NCI-H82 treated with DMSO at 0.1 percent for 48 hours (cell line): ENCODE measurements around the gene KDM4B.
"Not testable (repeated sequence)": the region's sequence is repeated elsewhere in the genome, so short reads cannot be mapped to it uniquely, and the experiment has no call there.

ENCODE experiments used
- DNase-seq: peaks from one replicate; lab custom pipeline; 2025; ENCODE audit not compliant: unreplicated experiment; lab: John Stamatoyannopoulos, UW

KDM4B gene

GRCh38 chr19:4968462-4969291 is at the start of gene KDM4B:
TSS of gene KDM4B (plus strand) at chr19:4969113. CDS start at chr19:5032891, 63,778 bp downstream.
- DNase-seq, result peak; percentile 91

DNA sequence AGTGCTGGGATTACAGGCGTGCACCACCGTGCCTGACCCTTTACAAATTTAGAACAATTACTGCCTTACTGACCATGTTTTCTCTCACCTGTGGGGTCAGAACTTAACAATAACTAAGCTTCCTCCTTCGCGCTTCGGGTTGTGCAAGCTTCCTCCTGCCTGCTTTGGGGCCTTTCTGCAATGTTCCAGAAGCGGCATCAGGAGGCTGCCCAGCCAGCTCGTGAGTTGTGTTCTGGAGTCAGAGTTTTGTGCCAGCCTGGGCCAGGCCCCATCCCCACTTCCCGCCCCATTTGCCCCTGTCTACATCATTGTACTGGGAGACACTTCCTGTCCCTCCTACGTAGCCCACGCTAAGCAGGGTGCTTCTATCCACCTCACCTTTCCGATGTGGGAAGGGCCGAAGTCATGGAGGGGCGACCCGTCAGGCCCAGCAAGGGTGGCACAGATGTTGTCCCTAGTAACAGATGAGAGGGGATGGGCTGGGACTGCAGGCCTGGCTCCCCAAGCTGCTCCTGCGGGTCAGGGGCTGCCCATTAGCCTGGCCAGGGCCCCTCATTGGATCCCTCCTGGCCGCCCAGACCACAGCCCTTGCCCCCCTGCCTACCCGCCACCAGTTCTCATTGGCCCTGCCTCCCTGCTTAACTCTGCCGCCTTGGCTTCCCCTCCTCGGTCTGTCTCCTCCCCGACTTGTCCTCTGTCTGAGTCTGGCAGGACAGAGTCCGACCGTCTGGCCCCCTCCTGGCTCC is 46.2 kb upstream of the KDM4B start:
- DNase-seq, result no peak

DNA sequence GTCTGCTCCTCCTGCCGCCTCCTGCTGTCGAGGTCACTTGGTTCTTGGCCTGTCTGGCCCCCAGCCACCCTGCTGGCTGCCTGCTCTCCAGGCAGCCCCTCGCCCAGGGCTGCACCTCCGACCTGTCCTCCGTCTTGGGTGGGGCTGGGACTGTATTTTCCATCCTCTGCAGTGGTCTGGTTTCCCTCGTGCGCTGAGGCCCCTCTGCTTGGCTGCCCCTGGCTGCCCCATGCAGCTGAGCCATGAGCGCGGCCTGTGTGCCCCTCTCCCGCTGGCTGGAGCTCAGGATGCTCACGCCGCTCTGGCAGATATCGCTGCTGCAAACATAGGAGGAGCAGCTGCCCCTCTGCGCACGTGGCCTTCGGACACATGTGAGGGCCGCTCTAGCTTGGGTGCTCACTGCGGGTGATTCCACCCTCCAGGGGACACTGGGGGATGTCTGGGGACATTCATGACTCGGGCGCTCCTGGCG is 45.6 kb upstream of the KDM4B start:
- no peak for DNase-seq

- DNase-seq, result no peak
Measured at GRCh38 chr19:4929186-4929585, 39.7 kb upstream of the KDM4B start.

GRCh38 chr19:4930664-4931063 is 38.2 kb upstream of the KDM4B start:
- no peak for DNase-seq

- no peak for DNase-seq
Measured at GRCh38 chr19:4932711-4933110, 36.2 kb upstream of the KDM4B start.

- no peak for DNase-seq
Measured at GRCh38 chr19:4933528-4933927, 35.4 kb upstream of the KDM4B start.

- no peak for DNase-seq
Measured at GRCh38 chr19:4935444-4935843, 33.5 kb upstream of the KDM4B start.

GRCh38 chr19:4937060-4937459 is 31.9 kb upstream of the KDM4B start:
- DNase-seq, result no peak

GRCh38 chr19:4938461-4938860 is 30.5 kb upstream of the KDM4B start:
- not testable (repeated sequence) for DNase-seq

DNA sequence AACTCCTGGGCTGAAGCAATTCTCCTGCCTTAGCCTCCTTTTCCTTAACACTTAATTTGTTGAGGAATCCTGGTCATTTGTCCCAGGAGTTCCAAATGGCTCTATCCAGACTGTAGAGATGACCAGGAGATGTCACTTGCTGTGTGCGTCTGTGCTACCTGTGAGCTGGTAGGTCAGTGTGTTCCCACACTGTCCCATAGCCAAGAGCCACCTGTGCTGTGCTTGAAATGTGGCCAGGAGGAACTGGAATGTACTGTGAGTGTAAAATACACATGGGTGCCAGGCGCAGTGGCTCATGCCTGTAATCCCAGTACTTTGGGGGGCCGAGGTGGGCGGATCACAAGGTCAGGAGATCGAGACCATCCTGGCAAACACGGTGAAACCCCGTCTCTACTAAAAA is 29.4 kb upstream of the KDM4B start:
- no peak for DNase-seq

GRCh38 chr19:4941638-4942169 is 27.2 kb upstream of the KDM4B start:
- not testable (repeated sequence) for DNase-seq

- not testable (repeated sequence) for DNase-seq
Measured at GRCh38 chr19:4950650-4951049, 18.3 kb upstream of the KDM4B start.

DNA sequence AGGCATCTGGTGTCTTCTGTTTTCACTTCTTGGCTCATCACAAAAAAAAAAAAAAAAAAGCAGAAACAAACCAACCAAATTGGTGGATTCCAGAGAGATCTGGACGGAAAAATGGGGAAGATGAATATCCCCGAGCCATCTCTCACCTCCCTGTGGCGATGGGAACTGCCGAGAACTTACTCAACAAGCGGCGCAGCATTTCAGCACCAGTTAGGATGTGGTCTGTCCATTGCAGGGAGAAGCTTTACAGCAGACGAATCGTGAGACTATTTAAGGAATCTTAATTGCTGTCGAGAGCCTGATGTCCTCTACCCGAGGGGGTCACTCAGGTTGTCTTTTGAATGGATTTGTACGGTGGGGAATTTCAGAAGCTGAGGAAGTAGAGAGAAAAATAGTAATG is 17.3 kb upstream of the KDM4B start:
- DNase-seq, result no peak

- peak; percentile 93 for DNase-seq
Measured at GRCh38 chr19:4952945-4953344, 16.0 kb upstream of the KDM4B start.

- DNase-seq, result not testable (repeated sequence)
Measured at GRCh38 chr19:4954320-4955149, 14.4 kb upstream of the KDM4B start.

- DNase-seq, result no peak
Measured at GRCh38 chr19:4955274-4955673, 13.6 kb upstream of the KDM4B start.

GRCh38 chr19:4957981-4958380 is 10.9 kb upstream of the KDM4B start:
- no peak for DNase-seq

GRCh38 chr19:4962085-4962619 is 6.8 kb upstream of the KDM4B start:
- no peak for DNase-seq

DNA sequence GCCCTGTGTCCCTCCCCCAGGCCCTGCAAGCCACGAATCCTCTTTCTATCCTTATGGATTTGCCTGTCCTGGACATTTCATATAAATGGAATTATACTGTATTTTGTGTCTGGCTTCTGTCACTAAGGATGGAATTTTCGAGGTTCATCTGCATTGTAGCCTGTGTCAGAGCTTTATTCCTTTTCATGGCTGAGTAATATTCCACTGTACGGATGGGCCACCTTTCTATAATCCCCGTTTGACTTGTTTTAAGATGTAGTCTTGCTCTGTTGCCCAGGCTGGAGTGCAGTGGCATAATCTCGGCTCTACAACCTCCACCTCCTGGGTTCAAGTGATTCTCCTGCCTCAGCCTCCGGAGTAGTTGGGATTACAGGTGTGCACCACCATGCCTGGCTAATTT is 3.9 kb upstream of the KDM4B start:
- no peak for DNase-seq

- no peak for DNase-seq
Measured at GRCh38 chr19:4966591-4966990, 2.3 kb upstream of the KDM4B start.
